Coronary artery (tissue), 2 donors: Measurements from ENCODE around the gene BEND2.
"Not testable (repeated sequence)": the region's sequence is repeated elsewhere in the genome, so short reads cannot be mapped to it uniquely, and the experiment has no call there.

Experiments
- DNase-seq: peaks from one replicate; pipeline ENCODE4 v3.0.0-alpha.2; 2017; ENCODE audit warnings: low spot score
- H3K27ac ChIP-seq, 2 donors: fragments of 200-600 bp; sonication (generic); one replicate each; pipeline ENCODE4 v1.5.1; 2016 to 2019
- H3K4me3 ChIP-seq: fragments of 200-600 bp; sonication (generic); 2 replicates; pipeline ENCODE4 v1.5.1; 2016; ENCODE audit warnings: mild to moderate bottlenecking, moderate library complexity
- TF ChIP-seq, protein P1 (sequence below): fragments of 200-600 bp; sonication (generic); IDR thresholded peaks from one replicate; pipeline ENCODE4 v1.5.1; 2019; ENCODE audit warnings: antibody characterized with exemption

BEND2 gene

DNA sequence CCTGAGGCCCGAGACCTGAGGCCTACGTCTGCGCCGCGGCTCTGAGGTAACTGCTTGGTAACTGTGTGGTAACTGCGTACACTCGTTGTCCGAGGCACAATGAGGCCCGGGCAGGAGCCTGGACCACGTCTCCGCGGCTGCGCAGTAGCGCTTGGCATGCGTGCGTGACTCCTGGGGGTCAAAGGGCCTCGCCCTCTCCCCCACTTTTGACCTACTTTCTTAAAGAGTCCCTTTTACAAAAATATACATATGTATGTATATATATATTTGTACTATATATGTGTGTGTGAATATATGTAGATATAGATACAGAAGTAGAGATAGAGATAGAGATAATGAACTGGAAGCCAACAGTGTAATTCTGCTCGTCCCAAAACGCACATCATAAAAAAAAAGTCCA lies at the start of gene BEND2:
BEND2 (minus strand) TSS at position 101 of the 400 bp plus-strand sequence. CDS start 136 bp downstream, outside the sequence.
- TF ChIP-seq, protein P1, sequence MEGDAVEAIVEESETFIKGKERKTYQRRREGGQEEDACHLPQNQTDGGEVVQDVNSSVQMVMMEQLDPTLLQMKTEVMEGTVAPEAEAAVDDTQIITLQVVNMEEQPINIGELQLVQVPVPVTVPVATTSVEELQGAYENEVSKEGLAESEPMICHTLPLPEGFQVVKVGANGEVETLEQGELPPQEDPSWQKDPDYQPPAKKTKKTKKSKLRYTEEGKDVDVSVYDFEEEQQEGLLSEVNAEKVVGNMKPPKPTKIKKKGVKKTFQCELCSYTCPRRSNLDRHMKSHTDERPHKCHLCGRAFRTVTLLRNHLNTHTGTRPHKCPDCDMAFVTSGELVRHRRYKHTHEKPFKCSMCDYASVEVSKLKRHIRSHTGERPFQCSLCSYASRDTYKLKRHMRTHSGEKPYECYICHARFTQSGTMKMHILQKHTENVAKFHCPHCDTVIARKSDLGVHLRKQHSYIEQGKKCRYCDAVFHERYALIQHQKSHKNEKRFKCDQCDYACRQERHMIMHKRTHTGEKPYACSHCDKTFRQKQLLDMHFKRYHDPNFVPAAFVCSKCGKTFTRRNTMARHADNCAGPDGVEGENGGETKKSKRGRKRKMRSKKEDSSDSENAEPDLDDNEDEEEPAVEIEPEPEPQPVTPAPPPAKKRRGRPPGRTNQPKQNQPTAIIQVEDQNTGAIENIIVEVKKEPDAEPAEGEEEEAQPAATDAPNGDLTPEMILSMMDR, result no peak
- H3K27ac ChIP-seq, result no peak within 1 kb of the TSS
- H3K4me3 ChIP-seq, result no peak within 1 kb of the TSS
- no peak for DNase-seq

GRCh38 chrX:18255059-18255458 lies 34.4 kb upstream of the BEND2 start:
- TF ChIP-seq, protein P1, result no peak
- DNase-seq, result no peak
- Histone ChIP-seq H3K4me3 (no peak overlapping the region), H3K27ac (no peak overlapping the region)

GRCh38 chrX:18252644-18253359 lies 32.1 kb upstream of the BEND2 start:
- no peak overlapping the region for H3K4me3 ChIP-seq
- H3K27ac ChIP-seq, result no peak overlapping the region
- TF ChIP-seq, protein P1, result no peak
- DNase-seq, result no peak

DNA sequence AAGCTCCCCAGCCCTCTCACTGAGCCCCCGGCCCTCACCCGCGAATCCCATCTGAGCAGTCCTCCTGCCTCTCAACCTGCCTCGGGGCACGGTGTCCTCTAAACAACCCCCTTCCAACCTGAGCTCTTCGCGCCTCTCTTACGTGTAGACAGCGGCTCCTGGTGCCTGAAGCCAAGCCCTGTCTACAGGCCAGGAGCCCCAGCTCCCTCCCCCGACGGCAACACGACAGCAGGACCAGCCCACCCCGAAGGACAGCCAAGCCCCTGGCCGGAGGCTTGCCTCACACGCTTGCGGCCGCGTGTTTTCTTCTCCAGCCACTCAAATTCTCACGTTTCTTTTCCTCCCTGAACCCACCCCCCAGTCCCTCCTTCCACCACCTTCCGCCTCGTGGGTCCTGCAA lies 9.0 kb upstream of the BEND2 start:
- not testable (repeated sequence) for DNase-seq, H3K4me3 ChIP-seq, H3K27ac ChIP-seq

DNA sequence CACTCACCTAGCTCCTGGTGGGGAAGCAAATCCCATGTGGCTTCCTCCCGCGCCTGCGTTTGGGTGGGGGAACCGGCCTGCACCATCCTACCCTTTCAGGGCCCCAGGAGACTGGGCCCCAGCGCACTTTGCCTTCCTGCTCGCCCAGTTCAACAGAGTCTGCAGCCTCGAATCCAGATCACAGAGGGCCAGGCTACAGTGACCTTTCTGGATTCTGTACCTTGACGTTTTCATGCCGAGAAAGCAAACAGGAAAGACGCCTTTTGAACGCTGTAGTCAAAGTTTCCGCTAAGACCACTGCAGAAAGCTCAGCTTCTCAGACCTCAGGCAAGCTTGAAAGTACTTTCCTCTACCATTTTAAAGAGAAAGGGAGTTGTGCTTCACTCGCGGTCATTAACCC lies 7.4 kb upstream of the BEND2 start:
- H3K27ac ChIP-seq, result no peak overlapping the region
- no peak overlapping the region for H3K4me3 ChIP-seq
- TF ChIP-seq, protein P1, result no peak
- no peak for DNase-seq

DNA sequence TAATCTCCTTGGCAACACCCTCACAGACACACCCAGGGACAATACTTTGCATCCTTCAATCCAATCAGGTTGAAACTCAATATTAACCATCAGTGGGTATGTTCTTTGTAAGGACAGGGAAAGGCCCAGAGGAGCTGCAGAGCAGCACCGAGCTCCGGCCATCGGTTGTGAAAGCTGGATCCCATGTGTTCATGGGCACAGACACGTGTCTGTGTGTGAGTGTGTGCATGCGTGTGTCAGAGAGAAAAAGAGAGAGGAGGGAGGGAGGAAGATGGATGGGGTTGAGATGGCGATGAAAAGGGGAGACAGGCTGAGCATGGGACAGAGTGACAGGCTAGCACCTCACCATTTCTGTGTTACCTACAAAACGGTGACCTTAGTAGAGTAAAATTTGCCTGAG lies 6.8 kb upstream of the BEND2 start:
- TF ChIP-seq, protein P1, result no peak
- H3K27ac ChIP-seq, result no peak overlapping the region

GRCh38 chrX:18210470-18210869 lies 10.2 kb downstream of the BEND2 start:
- no peak overlapping the region for H3K27ac ChIP-seq
- no peak for DNase-seq
- H3K4me3 ChIP-seq, result no peak overlapping the region
- TF ChIP-seq, protein P1, result no peak

More for the DNA sequence above, 6.8 kb upstream of the BEND2 start:
- no peak overlapping the region for H3K4me3 ChIP-seq
- no peak for DNase-seq
